ENCODE data around the gene OR2A1.
"Not testable (repeated sequence)": the region's sequence is repeated elsewhere in the genome, so short reads cannot be mapped to it uniquely, and the experiment has no call there.

The OR2A1 gene

GRCh38 chr7:144325868-144326267, 13.6 kb downstream of the OR2A1 start:
- not testable (repeated sequence) for DNase-seq

- DNase-seq, result not testable (repeated sequence)
These were observed 17.8 kb downstream of the OR2A1 start for GRCh38 chr7:144330044-144330443.

DNA sequence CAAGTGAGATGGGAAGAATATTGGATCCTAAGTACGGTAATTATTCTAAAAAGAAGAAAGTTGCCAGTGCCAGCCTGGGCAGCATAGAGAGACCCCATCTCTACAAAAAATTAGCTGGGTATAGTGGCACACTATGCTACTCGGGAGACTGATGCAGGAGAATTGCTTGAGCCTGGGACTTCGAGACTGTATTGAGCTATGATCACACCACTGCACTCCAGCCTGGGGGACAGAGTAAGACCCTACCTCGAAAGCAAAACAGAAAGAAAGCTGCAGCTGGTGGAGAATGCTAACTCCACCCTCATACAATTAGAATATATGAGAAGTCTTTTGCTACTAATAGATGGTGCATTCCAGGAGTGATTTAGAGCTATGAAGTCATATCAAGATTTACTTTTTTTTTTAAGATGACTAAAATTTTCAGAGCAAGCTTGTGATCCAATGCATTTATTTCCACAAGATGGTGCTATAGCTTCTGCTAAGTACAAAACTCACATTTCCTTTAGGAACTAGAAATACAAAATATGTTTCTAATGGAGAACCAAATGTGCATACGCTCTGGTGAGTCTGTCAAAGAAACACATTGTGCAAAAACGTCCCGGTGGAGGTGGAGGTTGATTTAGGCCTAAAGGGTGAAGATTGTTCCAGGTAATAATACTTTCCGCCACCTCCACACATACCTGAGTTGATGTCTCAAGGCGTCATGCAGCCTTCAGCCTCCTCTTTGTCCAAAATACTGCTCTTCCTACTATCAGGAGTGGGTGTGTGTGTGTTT, 19.2 kb downstream of the OR2A1 start:
- not testable (repeated sequence) for DNase-seq

GRCh38 chr7:144331996-144332288, 19.7 kb downstream of the OR2A1 start:
- DNase-seq, result not testable (repeated sequence)

DNA sequence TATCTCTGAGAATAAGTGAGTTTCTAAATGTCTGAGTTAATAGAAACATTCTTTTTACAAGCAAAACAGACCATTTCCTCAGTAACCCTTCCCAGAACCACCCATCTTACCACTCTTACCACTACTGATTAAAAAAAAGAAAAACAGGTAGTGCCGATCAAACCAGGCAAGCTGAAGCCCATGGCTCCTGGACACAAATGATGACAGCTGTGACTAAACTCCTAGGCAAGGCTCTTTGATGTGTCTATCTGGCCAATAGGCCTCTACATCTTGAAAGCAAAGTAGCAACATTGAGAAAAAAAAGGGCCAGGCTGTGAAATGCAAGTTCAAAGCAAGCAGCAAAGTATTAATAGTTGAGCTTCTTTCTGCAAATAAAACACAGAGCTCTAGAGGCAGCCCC, 36.4 kb downstream of the OR2A1 start:
- DNase-seq, result not testable (repeated sequence)

DNA sequence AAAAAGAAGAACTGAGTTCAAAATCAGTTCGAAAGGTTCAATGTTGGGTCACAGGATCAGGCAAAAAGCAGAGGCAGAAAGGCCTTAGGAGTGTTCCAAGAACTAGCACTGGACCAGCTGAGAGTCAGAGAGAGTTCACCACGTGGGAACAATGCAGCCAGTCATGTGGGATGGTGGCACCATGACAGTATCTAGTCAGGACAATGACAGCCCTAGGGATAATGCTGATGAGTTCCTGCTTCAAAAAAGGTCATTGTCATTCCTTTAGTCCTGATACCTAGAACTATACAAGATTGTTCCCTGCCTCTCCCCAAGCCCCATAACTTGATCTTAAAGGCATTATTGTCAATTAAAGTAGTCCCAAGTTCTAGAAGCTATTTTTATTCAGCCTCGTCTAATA, 39.4 kb downstream of the OR2A1 start:
- DNase-seq, result not testable (repeated sequence)

- not testable (repeated sequence) for DNase-seq
These were observed 43.1 kb downstream of the OR2A1 start, which contains the start of gene ARHGEF5 for GRCh38 chr7:144355176-144355822. ARHGEF5 (plus strand) TSS chr7:144355402; CDS start chr7:144362670, 7,268 bp downstream.

DNA sequence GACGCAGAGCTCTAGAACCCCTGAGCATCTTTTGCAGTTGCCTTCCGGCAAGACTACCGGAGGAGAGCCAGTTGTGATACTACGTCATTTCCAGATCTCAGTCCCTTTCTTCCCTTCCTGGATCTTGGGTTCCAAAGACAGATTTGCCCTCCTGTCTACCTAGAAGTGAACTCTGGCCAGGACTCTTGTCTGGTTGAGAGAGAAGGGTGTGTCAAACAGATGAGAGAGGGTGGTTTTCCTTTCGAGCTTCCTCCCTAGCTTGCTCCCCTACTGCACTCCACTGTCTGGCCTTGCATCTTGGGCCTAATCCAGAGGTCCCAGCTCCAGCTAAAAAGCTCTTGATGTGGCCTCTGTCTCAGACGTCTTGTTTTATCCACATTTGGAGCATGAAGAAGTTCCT, 44.0 kb downstream of the OR2A1 start:
- not testable (repeated sequence) for DNase-seq

DNA sequence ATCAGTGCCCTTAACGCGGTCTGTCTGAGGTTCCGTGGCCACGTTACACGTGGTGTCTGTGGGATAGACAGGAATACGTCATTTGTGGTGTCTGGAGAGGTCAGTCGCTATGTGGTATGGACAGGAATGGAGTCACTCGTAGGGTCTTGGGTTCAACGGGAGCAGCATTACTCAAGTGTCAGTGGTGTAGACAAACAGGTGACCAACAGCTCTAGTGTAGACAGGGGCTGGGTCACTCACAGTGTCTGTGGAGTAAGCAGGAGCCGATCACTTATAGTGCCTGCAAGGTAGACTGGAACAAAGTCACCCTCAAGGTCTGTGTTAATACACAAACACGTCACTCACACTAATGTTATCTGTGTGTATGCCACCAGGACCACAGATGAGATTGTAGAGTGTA, 44.6 kb downstream of the OR2A1 start:
- DNase-seq, result not testable (repeated sequence)

DNA sequence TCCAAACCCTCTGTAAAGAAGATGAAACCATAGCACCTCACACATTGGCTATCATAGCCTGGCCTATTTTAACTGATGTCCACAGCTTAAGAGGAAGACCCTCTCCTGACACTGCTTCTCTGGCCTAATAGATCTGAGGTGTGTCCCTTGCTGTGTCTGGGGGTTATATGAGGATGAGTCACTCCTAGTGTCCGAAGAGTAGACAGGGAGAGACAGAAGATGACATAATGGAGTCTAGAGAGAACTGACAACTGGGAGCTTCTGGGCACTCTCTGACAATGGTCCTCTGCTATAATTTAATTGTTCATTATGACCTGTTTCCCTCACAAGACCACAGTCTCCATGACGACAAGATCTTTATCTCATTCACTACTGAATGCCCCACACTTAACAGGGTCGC, 49.8 kb downstream of the OR2A1 start:
- DNase-seq, result not testable (repeated sequence)

DNA sequence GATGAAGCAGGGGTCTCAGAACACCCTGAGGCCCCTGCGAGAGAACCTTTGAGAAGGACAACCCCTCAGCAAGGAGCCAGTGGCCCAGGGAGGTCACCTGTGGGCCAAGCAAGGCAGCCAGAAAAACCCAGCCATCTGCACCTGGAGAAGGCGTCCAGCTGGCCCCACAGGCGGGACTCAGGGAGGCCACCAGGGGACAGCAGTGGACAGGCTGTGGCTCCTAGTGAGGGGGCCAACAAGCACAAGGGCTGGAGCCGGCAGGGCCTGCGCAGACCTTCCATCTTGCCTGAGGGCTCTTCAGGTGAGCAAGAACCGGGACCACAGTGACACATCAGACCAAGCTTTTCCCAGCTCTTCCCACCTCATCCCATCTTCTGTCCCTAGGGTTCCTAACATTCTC, 53.3 kb downstream of the OR2A1 start:
- DNase-seq, result not testable (repeated sequence)

DNA sequence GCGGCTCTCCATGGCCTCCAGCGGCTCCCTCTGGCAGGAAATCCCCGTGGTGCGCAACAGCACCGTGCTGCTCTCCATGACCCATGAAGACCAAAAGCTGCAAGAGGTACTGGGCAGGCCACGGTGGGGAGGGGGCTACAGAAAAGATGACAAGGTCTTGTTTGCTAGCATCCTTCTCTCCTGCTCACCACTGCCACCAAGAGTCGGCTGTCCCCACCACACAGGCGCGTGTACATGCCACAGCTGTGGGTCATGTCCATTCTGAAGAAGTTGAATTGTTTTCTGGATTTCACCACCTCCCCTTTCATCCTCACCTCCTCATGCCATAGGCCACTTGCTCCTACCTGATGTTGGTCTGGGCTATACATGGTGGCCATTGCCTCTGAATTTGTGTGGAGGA, 55.0 kb downstream of the OR2A1 start:
- DNase-seq, result not testable (repeated sequence)

GRCh38 chr7:144369221-144369620, 57.0 kb downstream of the OR2A1 start:
- DNase-seq, result not testable (repeated sequence)
